Small intestine (tissue), 7 donors: ENCODE data around the gene NPAS1. TPM values are rescaled to one million over a fixed set of nuclear protein-coding genes. Genes with fewer than 3 reads are reported as not detected.
A peak's percentile ranks its signal among the peaks of the same experiment; 100 is the strongest.

Experiments used
- DNase-seq, 2 donors: peaks; one replicate each; pipeline versions ENCODE4 v3.0.0 to v3.0.0-alpha.2; 2013
- FAIRE-seq: peaks from 2 replicates; lab custom pipeline; 2012; peaks lifted over from hg19 to GRCh38; lab: Jason Lieb, UNC
- H3K27ac ChIP-seq, 3 donors: one replicate each; pipeline ENCODE4 v1.5.1; 2013; ENCODE audit warnings: low read length in 2 of 3, mild to moderate bottlenecking in 2 of 3, control low read depth in 1 of 3, inconsistent platforms in 1 of 3, low read depth in 1 of 3, moderate library complexity in 1 of 3
- H3K27me3 ChIP-seq, 3 donors: one replicate each; pipeline ENCODE4 v1.6.1; 2013; ENCODE audit warnings: low read length in 3 of 3, inconsistent platforms in 1 of 3; ENCODE audit not compliant: control insufficient read depth in 3 of 3, insufficient read depth in 3 of 3
- H3K36me3 ChIP-seq, 3 donors: one replicate each; pipeline ENCODE4 v1.6.1; 2013; ENCODE audit warnings: low read length in 3 of 3, inconsistent platforms in 1 of 3, low read depth in 1 of 3, mild to moderate bottlenecking in 1 of 3, moderate library complexity in 1 of 3; ENCODE audit not compliant: control insufficient read depth in 3 of 3, insufficient read depth in 2 of 3
- H3K4me1 ChIP-seq, 3 donors: one replicate each; pipeline ENCODE4 v1.6.1; 2013; ENCODE audit warnings: low read length in 2 of 3, inconsistent platforms in 1 of 3, low read depth in 1 of 3, mild to moderate bottlenecking in 1 of 3, moderate library complexity in 1 of 3; ENCODE audit not compliant: control insufficient read depth in 3 of 3, insufficient read depth in 2 of 3
- H3K4me3 ChIP-seq, 3 donors: one replicate each; pipeline ENCODE4 v1.5.1; 2013; ENCODE audit warnings: low read length in 3 of 3, control low read depth in 1 of 3, inconsistent platforms in 1 of 3, low read depth in 1 of 3, mild to moderate bottlenecking in 1 of 3, moderate library complexity in 1 of 3
- H3K9me3 ChIP-seq, 2 donors: one replicate each; pipeline ENCODE4 v1.6.1; 2013; ENCODE audit warnings: low read depth in 1 of 2, low read length in 1 of 2; ENCODE audit not compliant: control insufficient read depth in 2 of 2, insufficient read depth in 1 of 2
- WGBS, 3 donors: extraction: QIAGEN DNeasy Blood & Tissue Kit; methylation state at CpG; one replicate each; pipeline ENCODE4 v1.1.7; 2013; 5-methylcytosine and 5-hydroxymethylcytosine counted together
- polyA plus RNA-seq, 4 donors: library from polyadenylated mRNA; stranded (reverse) in 3 of 4; unstranded in 1 of 4; fragments of 200-250 nt in 3 of 4; fragments of 120-200 nt in 1 of 4; gene quantifications; one replicate each; pipeline versions ENCODE4 v1.2.1 to v1.2.3, GENCODE V29; 2013
- donor health status: healthy with polysubstance abuse.
- donor health status: control.
- donor health status: control.
- donor health status: Bipolar disorder and iron deficiency.
- donor health status: healthy.

NPAS1 gene
- polyA plus RNA-seq, 4 donors = 0.24 to 0.44 TPM; not detected in 2

GRCh38 chr19:47039239-47039874 is 19.7 kb downstream of the NPAS1 start:
- H3K4me3 ChIP-seq = no peak overlapping the region
- peaks cover 0 to 14% (median 0%) of the 10 kb centered on the region in 3 donors for H3K36me3 ChIP-seq
- DNase-seq (no peak), FAIRE-seq (no peak)
- 85 to 90% (median 89%) methylated on average over 17 of the region's 17 CpGs for WGBS, 3 donors
- H3K27me3 ChIP-seq = peaks cover 0 to 1% (median 0%) of the 10 kb centered on the region in 3 donors
- peaks cover 0 to 7% (median 0%) of the 10 kb centered on the region in 3 donors for H3K4me1 ChIP-seq
- no peaks in the 10 kb centered on the region for H3K9me3 ChIP-seq
- no peak overlapping the region for H3K27ac ChIP-seq

GRCh38 chr19:47040869-47041268 is 21.2 kb downstream of the NPAS1 start:
- H3K27me3 ChIP-seq = no peaks in the 10 kb centered on the region
- no peak overlapping the region for H3K4me3 ChIP-seq
- DNase-seq (no peak), FAIRE-seq (no peak)
- WGBS, 3 donors = 65 to 80% (median 76%) methylated on average over 7 to 8 of the region's 8 CpGs
- no peaks in the 10 kb centered on the region for H3K9me3 ChIP-seq
- H3K27ac ChIP-seq = no peak overlapping the region
- H3K36me3 ChIP-seq = peaks cover 0 to 16% (median 0%) of the 10 kb centered on the region in 3 donors
- H3K4me1 ChIP-seq = peaks cover 0 to 5% (median 0%) of the 10 kb centered on the region in 3 donors

DNA sequence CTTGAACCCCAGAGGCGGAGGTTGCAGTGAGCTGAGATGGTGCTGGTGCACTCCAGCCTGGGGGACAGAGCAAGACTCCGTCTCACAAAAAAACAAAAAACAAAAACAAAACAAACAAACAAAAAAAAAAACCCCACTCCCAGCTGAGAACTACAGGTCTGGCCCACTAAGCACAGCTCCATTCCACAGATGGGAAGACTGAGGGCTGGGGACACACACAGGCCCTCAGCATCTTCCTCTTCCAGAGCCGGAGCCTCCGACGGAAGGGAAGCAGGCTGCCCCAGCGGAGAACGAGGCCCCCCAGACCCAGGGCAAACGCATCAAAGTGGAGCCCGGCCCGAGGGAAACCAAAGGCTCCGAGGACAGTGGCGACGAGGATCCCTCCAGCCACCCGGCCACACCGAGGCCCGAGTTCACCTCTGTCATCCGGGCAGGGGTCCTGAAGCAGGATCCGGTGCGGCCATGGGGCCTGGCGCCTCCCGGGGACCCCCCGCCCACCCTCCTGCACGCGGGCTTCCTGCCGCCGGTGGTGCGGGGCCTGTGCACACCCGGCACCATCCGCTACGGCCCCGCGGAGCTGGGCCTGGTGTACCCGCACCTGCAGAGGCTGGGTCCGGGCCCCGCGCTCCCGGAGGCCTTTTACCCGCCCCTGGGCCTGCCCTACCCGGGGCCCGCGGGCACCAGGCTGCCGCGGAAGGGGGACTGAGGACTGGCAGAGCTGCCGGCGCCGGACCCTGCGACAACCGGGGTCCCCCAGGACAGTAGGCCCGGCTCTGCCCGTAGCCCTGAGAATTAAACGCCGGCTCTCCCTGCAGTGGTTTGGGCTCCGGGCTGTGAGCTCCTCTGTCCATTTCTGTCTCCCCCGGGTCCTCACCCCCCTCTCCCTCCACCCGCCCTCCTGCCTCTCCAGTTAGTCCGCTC is 25.6 kb downstream of the NPAS1 start:
- H3K27me3 ChIP-seq = no peaks in the 10 kb centered on the region
- H3K4me3 ChIP-seq = no peak overlapping the region
- H3K27ac ChIP-seq = no peak overlapping the region
- DNase-seq (no peak), FAIRE-seq (no peak)
- peaks cover 0 to 4% (median 0%) of the 10 kb centered on the region in 3 donors for H3K4me1 ChIP-seq
- no peaks in the 10 kb centered on the region for H3K9me3 ChIP-seq
- peaks cover 0 to 18% (median 0%) of the 10 kb centered on the region in 3 donors for H3K36me3 ChIP-seq
- 95 to 99% (median 96%) methylated on average over 25 to 56 of the region's 56 CpGs for WGBS, 3 donors

DNA sequence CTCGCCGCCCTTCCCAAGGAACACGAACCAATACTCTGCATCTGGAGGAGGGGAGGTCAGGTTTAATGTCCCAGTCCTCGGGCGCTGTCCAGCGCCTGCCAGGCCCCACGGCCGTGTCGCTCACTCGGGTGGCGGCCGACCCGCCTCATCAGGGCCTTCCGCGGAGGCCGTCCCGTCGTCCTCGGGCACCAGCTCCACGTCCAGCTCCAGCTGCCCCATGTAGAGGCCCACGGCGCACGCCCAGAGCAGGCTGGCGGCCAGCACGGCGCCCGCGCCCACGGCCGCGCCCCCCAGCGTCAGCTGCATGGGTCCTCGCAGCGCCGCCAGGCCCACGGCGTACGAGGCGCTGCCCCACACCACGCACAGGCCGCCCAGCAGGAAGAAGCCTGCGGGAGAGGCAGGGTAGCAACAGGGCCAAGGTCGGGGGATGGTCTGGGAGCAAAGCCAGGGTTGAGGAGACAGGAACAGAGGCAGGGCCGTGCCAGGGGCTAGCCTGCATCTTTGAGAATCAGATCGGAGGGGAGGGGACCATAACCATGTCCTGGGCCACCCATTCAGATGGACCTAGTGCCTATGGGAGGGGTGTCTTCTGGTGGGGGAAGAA is 26.3 kb downstream of the NPAS1 start:
- H3K4me3 ChIP-seq = no peak overlapping the region
- 92 to 94% (median 94%) methylated on average over 39 to 45 of the region's 45 CpGs for WGBS, 3 donors
- DNase-seq (no peak), FAIRE-seq (no peak)
- no peaks in the 10 kb centered on the region for H3K9me3 ChIP-seq
- H3K27ac ChIP-seq = no peak overlapping the region
- H3K4me1 ChIP-seq = peaks cover 0 to 4% (median 0%) of the 10 kb centered on the region in 3 donors
- no peaks in the 10 kb centered on the region for H3K27me3 ChIP-seq
- H3K36me3 ChIP-seq = peaks cover 0 to 18% (median 0%) of the 10 kb centered on the region in 3 donors

GRCh38 chr19:47047272-47047762 is 27.7 kb downstream of the NPAS1 start:
- peak overlapping the region in 2 of 3 donors; percentile 63 to 93 for H3K4me3 ChIP-seq

GRCh38 chr19:47047763-47048405 is 28.2 kb downstream of the NPAS1 start:
- Histone ChIP-seq H3K27me3 (no peaks in the 10 kb centered on the region), H3K27ac (peak overlapping the region; percentile 28 to 76 (median 42)), H3K4me1 (peaks cover 0 to 4% (median 0%) of the 10 kb centered on the region in 3 donors), H3K9me3 (no peaks in the 10 kb centered on the region), H3K36me3 (peaks cover 0 to 13% (median 0%) of the 10 kb centered on the region in 3 donors), H3K4me3 (peak overlapping the region; percentile 63 to 93 (median 72))
- 3 to 6% (median 6%) methylated on average over 35 to 42 of the region's 42 CpGs for WGBS, 3 donors
- peak; percentile 77 to 86 for DNase-seq
- no peak for FAIRE-seq

More at GRCh38 chr19:47047272-47047762, 27.7 kb downstream of the NPAS1 start:
- Histone ChIP-seq H3K27ac (no peak overlapping the region), H3K9me3 (no peaks in the 10 kb centered on the region), H3K27me3 (no peaks in the 10 kb centered on the region), H3K36me3 (peaks cover 0 to 17% (median 0%) of the 10 kb centered on the region in 3 donors), H3K4me1 (peaks cover 0 to 4% (median 0%) of the 10 kb centered on the region in 3 donors)
- WGBS, 3 donors = 82 to 88% (median 86%) methylated on average over 13 of the region's 13 CpGs
- no peak for DNase-seq
- no peak for FAIRE-seq

DNA sequence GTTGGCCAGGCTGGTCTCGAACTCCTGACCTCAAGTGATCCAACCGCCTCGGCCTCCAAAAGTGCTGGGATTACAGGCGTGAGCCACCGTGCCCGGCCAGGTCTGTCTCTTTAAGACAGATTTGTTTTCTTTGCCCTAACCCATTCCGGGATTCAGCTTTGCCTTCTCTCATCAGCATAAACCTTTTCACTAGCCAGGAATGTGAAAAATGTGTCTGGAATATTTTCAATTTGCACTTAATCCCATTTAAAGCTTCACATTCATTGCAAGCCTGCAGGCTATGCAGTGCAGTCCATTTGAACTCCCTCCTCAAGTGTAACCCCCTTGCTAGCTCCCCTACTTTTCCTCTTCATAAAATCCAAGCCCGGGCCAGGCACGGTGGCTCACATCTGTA is 29.7 kb downstream of the NPAS1 start:
- DNase-seq (no peak), FAIRE-seq (no peak)
- no peaks in the 10 kb centered on the region for H3K27me3 ChIP-seq
- no peak overlapping the region for H3K27ac ChIP-seq
- peaks cover 0 to 4% (median 0%) of the 10 kb centered on the region in 3 donors for H3K4me1 ChIP-seq
- no peak overlapping the region for H3K4me3 ChIP-seq
- H3K36me3 ChIP-seq = peaks cover 0 to 7% (median 0%) of the 10 kb centered on the region in 3 donors
- H3K9me3 ChIP-seq = no peaks in the 10 kb centered on the region
- 49 to 60% (median 53%) methylated on average over 9 of the region's 9 CpGs for WGBS, 3 donors
